Measurements from ENCODE around the gene ZBTB7C.

ZBTB7C gene

GRCh38 chr18:48059455-48060010, 349.6 kb downstream of the ZBTB7C start:
- DNase-seq (ENCODE audit: low read depth), result no peak

DNA sequence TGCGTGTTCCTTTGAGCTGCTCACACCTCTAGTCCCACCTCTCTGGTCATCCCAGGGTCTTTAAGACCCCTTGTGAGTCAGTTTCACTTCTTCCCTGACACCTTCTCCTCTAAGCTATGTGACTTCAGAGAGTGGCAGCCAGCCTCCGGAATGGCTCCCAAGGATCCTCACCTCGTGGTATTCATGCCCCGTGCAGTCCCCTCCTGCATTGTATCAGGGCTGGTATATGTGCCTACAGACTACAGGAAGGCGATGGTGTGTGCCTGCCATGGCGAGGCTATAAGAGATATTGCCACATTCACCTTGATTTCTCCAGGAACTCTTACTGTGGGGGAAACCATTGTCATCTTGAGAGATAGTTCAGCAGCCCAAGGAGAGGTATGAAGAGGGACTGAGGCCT, 350.7 kb downstream of the ZBTB7C start:
- no peak for DNase-seq (ENCODE audit: low read depth)

GRCh38 chr18:48057018-48057417, 352.2 kb downstream of the ZBTB7C start:
- no peak for DNase-seq (ENCODE audit: low read depth)

DNA sequence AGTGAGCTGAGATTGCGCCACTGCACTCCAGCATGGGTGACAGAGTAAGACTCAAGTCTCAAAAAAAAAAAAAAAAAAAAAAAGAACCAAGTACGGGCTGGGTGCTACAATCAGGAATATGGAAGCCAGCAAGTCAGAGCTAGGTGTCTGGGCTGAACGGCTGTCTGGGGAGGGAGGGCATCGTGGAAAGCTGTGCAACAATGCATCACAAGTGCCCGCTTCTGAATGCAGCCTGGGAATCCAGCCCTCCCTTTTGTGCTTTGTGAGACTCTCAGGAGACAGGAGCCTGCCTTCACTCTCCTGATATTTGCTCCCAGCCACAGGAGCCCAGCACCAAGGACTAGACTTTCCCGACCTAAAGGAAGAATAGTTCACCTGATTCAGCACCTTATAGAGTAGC, 353.8 kb downstream of the ZBTB7C start:
- DNase-seq (ENCODE audit: low read depth), result no peak

- DNase-seq (ENCODE audit: low read depth), result no peak
These were observed 355.0 kb downstream of the ZBTB7C start for GRCh38 chr18:48053881-48054816.

GRCh38 chr18:48052842-48053241, 356.3 kb downstream of the ZBTB7C start:
- no peak for DNase-seq (ENCODE audit: low read depth)

DNA sequence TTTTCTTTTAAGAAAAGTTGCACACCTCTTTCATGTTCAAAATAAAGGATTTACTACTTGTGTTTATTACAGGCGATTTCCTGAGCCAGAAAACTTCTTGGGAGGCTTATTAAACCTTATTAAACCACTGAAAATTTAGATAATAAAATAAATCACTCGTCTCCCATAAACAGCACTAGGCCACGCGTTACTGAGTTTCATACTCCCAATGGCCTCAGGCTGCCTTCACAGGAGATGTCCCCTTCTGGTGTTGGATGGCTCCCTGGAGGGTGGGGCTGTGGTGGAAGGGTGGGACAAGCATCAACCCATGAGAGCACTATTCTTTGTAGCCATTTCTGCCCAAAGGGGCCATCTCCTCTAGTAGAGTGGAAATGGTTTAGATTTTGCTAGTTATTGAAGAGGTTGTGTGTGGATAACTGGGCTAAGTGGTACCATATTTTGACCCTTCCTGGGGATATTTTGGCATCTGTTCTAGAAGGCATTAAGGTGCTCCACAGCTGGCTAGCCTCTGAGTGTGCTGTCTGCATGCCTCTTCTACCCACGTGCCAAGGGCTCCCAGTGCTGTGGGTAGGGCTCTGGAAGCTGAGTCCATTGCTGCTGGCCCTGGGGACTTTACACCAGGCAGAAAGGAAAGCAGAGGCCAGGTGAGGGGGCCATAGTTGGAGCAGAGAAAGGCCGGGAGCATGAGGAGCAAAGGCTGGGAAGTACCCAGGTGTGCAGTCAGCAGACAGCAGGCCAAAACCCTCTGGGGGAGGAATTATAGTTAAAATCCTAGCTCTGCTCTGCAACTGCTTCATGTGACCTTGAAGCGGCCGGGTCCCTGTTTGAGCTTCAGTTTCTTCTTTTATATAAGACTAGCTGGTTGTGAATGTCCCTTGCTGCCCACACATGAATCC, 357.0 kb downstream of the ZBTB7C start:
- no peak for DNase-seq (ENCODE audit: low read depth)

- DNase-seq (ENCODE audit: low read depth), result no peak
These were observed 359.0 kb downstream of the ZBTB7C start for GRCh38 chr18:48050176-48050575.

GRCh38 chr18:48049757-48050156, 359.4 kb downstream of the ZBTB7C start:
- DNase-seq (ENCODE audit: low read depth), result no peak

DNA sequence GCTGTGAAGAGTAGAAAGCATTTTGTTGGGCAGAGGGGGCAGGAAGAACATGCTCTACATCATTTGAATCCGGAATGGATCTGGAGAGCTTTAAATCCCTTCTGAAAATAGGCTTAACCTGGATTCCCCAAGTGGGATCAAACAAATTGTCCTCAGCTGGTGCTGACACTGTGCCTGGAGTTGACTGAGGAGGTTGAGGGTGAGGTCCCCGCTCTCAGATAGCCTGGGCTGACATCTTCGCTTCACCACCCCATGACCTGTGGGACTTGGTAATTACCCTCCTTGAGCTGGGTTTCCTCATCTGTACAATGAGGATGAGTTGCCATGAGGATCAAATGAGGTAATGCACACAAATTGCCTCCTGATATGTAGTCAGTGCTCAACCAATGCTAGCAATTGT, 360.9 kb downstream of the ZBTB7C start:
- DNase-seq (ENCODE audit: low read depth), result no peak

- DNase-seq (ENCODE audit: low read depth), result no peak
These were observed 362.3 kb downstream of the ZBTB7C start for GRCh38 chr18:48046843-48047242.

DNA sequence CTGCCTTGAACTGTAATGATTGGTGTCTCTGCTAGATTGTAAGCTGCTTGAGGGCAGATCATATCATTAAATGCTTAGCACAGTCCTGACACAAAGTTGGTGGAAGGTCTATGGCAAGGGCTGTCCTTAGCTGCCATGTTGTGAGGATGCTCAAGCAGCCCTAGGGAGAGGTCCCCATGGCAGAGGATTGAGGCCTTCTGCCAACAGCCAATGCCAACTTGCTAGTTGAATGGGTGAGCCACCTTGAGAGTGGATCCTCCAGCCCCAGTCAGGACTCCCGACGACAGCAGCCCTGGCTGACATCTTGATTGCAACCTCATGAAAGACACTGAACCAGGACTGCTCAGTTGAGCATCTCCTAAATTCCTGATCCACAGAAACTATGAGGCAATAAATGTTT, 363.4 kb downstream of the ZBTB7C start:
- no peak for DNase-seq (ENCODE audit: low read depth)

DNA sequence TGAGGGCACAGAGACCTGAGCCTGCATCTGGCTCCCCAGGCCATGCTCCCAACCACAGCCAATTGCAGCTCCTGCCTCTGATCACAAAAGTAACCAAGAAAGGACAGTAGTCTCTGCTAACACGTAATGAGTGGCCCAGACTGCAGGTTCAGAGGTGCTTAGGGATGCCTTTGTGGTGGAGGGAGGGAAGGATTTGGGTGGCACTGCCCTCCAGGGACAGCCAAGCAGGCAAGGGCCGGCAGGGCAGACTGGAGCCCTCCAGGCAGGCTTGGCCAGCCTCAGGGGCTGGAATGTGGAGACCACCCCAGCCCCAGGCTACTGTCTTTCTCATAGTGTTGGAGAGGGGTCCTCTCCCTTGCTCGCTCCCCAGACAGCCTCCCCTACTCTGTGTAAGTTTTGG, 364.2 kb downstream of the ZBTB7C start:
- no peak for DNase-seq (ENCODE audit: low read depth)

GRCh38 chr18:48043166-48043565, 366.0 kb downstream of the ZBTB7C start:
- DNase-seq (ENCODE audit: low read depth), result no peak

- DNase-seq (ENCODE audit: low read depth), result no peak
These were observed 366.8 kb downstream of the ZBTB7C start for GRCh38 chr18:48042431-48042830.

GRCh38 chr18:48040457-48041110, 368.6 kb downstream of the ZBTB7C start:
- no peak for DNase-seq (ENCODE audit: low read depth)

GRCh38 chr18:48039769-48040215, 369.4 kb downstream of the ZBTB7C start:
- no peak for DNase-seq (ENCODE audit: low read depth)

DNA sequence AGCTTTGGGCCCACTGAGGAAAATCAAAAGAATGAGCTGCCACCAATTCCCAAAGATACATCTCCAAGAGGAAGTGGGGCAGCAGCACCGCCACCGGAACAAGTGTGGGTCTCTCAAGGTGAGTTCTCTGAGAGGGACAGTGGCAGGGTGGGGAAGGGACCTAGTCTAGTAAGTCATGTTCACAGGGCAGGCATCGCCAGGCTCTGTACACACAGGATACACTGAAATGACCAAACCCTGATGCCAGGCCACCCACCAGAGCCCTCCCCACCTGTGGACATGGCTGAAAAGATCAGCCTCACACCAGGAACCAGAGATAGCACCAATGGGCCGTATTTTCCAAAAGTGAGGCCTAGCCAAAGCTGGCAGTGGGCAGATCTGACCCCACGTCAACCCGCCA, 370.5 kb downstream of the ZBTB7C start:
- DNase-seq (ENCODE audit: low read depth), result no peak

- DNase-seq (ENCODE audit: low read depth), result no peak
These were observed 371.5 kb downstream of the ZBTB7C start for GRCh38 chr18:48037481-48038271.

GRCh38 chr18:48036641-48037421, 372.4 kb downstream of the ZBTB7C start:
- no peak for DNase-seq (ENCODE audit: low read depth)

All from activated T-cell treated with anti-CD3 and anti-CD28 coated beads for 1 hour (primary cell).